T follicular helper cell (primary cell): Measurements from ENCODE around the gene P4HB.

Experiments
- DNase-seq: peaks from one replicate; pipeline ENCODE4 v3.0.0-alpha.2; 2020; ENCODE audit warnings: low read depth

The P4HB gene

GRCh38 chr17:81810892-81811704, 49.2 kb downstream of the P4HB start:
- DNase-seq: no peak

- DNase-seq: no peak
Observed at GRCh38 chr17:81810476-81810875, 49.9 kb downstream of the P4HB start.

GRCh38 chr17:81809556-81809998, 50.8 kb downstream of the P4HB start:
- DNase-seq: no peak

GRCh38 chr17:81808778-81809555, 51.4 kb downstream of the P4HB start:
- no peak for DNase-seq

- no peak for DNase-seq
Observed at GRCh38 chr17:81807839-81808238, 52.5 kb downstream of the P4HB start.

GRCh38 chr17:81807210-81807719, 53.1 kb downstream of the P4HB start:
- DNase-seq: no peak

- DNase-seq: no peak
Observed at GRCh38 chr17:81806461-81807209, 53.7 kb downstream of the P4HB start.

GRCh38 chr17:81805707-81806460, 54.5 kb downstream of the P4HB start:
- no peak for DNase-seq

GRCh38 chr17:81804559-81805399, 55.6 kb downstream of the P4HB start:
- DNase-seq: no peak

GRCh38 chr17:81803728-81804558, 56.4 kb downstream of the P4HB start, which contains the start of gene GCGR:
Gene GCGR (plus strand): TSS chr17:81804150. CDS start chr17:81809019, 4,869 bp downstream.
- no peak for DNase-seq

- DNase-seq: no peak
Observed at GRCh38 chr17:81802856-81803643, 57.3 kb downstream of the P4HB start.

GRCh38 chr17:81802048-81802758, 58.1 kb downstream of the P4HB start:
- DNase-seq: no peak

- DNase-seq: no peak
Observed at GRCh38 chr17:81801327-81801726, 59.0 kb downstream of the P4HB start.

- no peak for DNase-seq
Observed at GRCh38 chr17:81794509-81794908, 65.8 kb downstream of the P4HB start.

GRCh38 chr17:81794074-81794476, 66.3 kb downstream of the P4HB start:
- no peak for DNase-seq
